ENCODE results near the gene LGALS1. TPM values are rescaled to one million over a fixed set of nuclear protein-coding genes. Genes with fewer than 3 reads are reported as not detected.

LGALS1 gene
- total RNA-seq, 1 donor from 2014 or later = 1,199 TPM

DNA sequence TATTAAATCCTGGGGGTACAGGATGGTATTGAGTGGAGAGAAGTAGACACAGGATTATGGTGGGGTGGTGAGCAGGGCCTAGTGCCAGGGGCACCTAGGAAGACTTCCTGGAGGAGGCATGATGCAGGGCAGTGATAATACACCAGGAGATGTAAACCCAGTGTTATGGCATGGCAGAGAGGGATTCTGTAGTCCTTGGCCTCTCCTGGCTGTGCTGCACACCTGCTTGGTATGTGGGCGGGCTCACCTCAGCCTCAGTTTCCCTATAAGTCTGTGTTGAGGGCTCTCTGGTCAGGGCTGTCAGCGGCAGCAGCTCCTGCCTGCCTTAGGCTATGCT lies 14.8 kb upstream of the LGALS1 start:
- TF ChIP-seq, protein P1, sequence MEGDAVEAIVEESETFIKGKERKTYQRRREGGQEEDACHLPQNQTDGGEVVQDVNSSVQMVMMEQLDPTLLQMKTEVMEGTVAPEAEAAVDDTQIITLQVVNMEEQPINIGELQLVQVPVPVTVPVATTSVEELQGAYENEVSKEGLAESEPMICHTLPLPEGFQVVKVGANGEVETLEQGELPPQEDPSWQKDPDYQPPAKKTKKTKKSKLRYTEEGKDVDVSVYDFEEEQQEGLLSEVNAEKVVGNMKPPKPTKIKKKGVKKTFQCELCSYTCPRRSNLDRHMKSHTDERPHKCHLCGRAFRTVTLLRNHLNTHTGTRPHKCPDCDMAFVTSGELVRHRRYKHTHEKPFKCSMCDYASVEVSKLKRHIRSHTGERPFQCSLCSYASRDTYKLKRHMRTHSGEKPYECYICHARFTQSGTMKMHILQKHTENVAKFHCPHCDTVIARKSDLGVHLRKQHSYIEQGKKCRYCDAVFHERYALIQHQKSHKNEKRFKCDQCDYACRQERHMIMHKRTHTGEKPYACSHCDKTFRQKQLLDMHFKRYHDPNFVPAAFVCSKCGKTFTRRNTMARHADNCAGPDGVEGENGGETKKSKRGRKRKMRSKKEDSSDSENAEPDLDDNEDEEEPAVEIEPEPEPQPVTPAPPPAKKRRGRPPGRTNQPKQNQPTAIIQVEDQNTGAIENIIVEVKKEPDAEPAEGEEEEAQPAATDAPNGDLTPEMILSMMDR (IDR thresholded peaks at IDR 0.05) = no peak
- DNase-seq (ENCODE audit: extremely low spot score, unreplicated experiment) = no peak
- Mint-ChIP-seq H3K27me3 (ENCODE audit: unreplicated experiment) (no peaks in the 10 kb centered on the region), H3K36me3 (ENCODE audit: unreplicated experiment) (no peaks in the 10 kb centered on the region), H3K9me3 (ENCODE audit: unreplicated experiment) (no peaks in the 10 kb centered on the region), H3K4me3 (ENCODE audit: unreplicated experiment) (no peak overlapping the region), H3K4me1 (ENCODE audit: unreplicated experiment) (peaks cover 39% of the 10 kb centered on the region), H3K27ac (ENCODE audit: unreplicated experiment) (peak overlapping the region; percentile 83)

DNA sequence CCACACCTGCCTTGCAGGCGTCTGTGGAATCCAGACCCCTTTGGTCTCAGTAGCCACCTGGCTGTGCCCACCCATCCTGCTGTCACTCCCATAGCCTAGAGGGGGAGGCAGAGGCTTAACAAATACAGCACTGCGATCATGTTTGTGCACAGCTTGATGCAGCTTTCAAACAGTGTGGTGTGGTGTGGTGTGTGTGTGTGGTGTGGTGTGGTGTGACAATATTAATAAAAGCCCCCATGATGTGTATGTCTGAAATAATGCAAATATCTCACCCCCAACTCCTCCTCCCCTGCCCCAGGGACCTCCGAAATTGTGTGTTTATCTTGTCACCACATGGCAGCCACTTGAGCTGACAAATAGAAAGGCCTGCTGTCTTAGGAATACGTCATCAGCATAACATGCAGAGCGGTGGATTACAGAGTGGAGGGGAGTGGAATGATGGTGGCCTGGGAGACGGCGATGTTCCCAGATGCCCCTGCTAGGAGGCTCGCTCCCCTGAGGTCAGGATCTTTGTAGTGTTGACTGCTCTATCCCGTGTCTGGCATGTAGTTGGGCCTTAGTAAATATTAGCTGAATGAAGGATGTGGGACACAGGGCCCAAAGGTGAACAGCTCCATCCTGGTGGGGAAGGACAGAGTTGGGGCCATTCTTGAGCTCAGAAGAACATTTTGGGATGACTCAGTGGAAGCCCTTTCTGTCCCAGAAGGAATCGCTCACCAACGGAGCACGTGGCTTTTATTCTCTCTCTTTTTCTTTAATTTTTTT lies 14.1 kb upstream of the LGALS1 start:
- Mint-ChIP-seq H3K36me3 (ENCODE audit: unreplicated experiment) (no peaks in the 10 kb centered on the region), H3K9me3 (ENCODE audit: unreplicated experiment) (no peaks in the 10 kb centered on the region), H3K4me1 (ENCODE audit: unreplicated experiment) (peaks cover 39% of the 10 kb centered on the region), H3K27me3 (ENCODE audit: unreplicated experiment) (no peaks in the 10 kb centered on the region), H3K27ac (ENCODE audit: unreplicated experiment) (peak overlapping the region; percentile 83), H3K4me3 (ENCODE audit: unreplicated experiment) (peak overlapping the region; percentile 3)
- TF ChIP-seq, protein P1 (IDR thresholded peaks at IDR 0.05) = peak; percentile 58
- DNase-seq (ENCODE audit: extremely low spot score, unreplicated experiment) = peak; percentile 81

DNA sequence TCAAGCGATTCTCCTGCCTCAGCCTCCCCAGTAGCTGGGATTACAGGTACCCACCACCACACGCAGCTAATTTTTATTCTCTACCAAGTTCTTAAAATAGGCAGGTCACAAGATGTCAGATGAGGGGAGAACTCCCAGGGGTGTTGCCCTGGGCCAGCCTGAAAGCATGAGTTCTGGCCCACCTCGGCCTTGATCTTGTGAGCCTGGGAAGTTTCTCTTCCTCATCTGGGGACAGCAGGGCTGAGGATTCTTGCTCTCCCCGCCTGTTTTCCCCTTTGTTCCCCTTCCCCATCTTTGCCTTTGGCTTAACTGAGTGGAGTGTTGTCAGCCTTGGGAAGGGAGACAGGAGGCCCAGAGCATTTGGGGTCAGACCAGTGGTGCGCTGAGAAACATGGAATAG lies 13.4 kb upstream of the LGALS1 start:
- Mint-ChIP-seq H3K36me3 (ENCODE audit: unreplicated experiment) (peaks cover 4% of the 10 kb centered on the region), H3K27ac (ENCODE audit: unreplicated experiment) (peak overlapping the region; percentile 83), H3K9me3 (ENCODE audit: unreplicated experiment) (no peaks in the 10 kb centered on the region), H3K27me3 (ENCODE audit: unreplicated experiment) (no peaks in the 10 kb centered on the region), H3K4me3 (ENCODE audit: unreplicated experiment) (no peak overlapping the region), H3K4me1 (ENCODE audit: unreplicated experiment) (peaks cover 39% of the 10 kb centered on the region)
- no peak for DNase-seq (ENCODE audit: extremely low spot score, unreplicated experiment)
- TF ChIP-seq, protein P1 (IDR thresholded peaks at IDR 0.05) = no peak

DNA sequence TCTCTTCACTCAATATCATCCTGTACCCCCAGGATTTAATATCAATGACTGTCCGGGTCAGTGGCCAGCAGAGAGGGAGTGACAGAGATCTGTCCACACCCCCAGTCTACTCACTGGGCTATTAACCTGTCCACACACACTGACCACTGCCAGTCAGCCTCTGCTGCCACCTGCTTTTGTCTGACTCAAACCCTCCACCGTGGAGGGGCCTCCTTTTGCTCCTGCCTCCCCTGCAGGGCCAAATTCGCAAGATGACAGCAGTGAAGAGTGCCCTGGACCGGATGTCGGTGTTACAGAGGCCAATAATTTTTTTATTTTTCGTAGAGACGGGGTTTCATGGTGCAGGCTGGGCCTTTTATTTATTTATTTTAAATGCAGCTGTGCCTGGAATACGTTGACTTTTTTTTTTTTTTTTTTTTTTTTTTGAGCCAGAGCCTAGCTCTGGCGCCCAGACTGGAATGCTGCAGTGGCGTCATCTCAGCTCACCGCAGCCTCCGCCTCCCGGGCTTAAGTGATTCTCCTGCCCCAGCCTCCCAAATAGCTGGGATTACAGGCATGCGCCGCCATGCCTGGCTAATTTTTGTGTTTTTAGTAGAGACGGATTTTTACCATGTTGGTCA lies 11.8 kb upstream of the LGALS1 start:
- no peaks in the 10 kb centered on the region for H3K27me3 Mint-ChIP-seq (ENCODE audit: unreplicated experiment)
- H3K27ac Mint-ChIP-seq (ENCODE audit: unreplicated experiment) = no peak overlapping the region
- peaks cover 4% of the 10 kb centered on the region for H3K36me3 Mint-ChIP-seq (ENCODE audit: unreplicated experiment)
- DNase-seq (ENCODE audit: extremely low spot score, unreplicated experiment) = no peak
- H3K4me3 Mint-ChIP-seq (ENCODE audit: unreplicated experiment) = no peak overlapping the region
- H3K9me3 Mint-ChIP-seq (ENCODE audit: unreplicated experiment) = no peaks in the 10 kb centered on the region
- TF ChIP-seq, protein P1 (IDR thresholded peaks at IDR 0.05) = no peak
- H3K4me1 Mint-ChIP-seq (ENCODE audit: unreplicated experiment) = peaks cover 36% of the 10 kb centered on the region

DNA sequence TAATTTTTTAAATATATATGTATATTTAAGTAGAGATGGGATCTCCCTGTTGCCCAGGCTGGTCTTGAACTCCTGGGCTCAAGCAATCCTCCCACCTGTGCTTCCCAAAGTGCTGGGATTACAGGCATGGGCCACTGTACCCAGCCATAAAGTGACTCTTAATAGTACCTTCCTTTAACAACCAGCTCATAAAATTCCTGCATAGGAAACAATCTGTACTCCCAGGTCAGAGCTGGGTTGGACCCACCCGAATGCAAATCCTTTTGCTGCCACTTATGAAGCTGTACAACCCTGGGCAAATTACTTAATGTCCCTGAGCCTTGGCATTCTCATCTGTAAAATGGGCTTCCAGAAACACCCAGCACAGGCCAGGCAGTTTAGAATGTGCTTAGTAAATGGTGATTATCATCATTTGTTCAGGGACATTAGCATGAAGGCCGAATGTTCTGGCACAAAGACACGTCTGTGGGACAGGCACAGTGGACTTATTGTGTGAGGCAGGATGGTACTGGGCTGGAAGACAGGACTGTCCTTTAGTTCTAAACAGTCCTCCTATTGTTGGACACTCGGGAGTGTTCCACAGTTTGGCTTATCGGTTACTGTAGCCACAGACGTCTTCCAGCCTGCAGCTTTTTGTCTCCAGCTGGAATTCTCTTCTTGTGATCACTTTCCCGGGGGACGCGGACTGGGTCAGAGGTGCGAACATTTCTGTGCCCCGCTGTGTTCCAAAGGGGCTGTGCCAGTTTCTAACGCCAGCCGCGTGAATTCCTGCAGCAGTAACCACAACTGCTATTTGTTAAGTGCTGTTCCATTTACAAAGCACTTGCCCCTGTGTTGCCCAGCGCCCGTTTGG lies 11.0 kb upstream of the LGALS1 start:
- Mint-ChIP-seq H3K4me1 (ENCODE audit: unreplicated experiment) (peaks cover 35% of the 10 kb centered on the region), H3K9me3 (ENCODE audit: unreplicated experiment) (no peaks in the 10 kb centered on the region), H3K27me3 (ENCODE audit: unreplicated experiment) (no peaks in the 10 kb centered on the region), H3K27ac (ENCODE audit: unreplicated experiment) (no peak overlapping the region), H3K4me3 (ENCODE audit: unreplicated experiment) (no peak overlapping the region), H3K36me3 (ENCODE audit: unreplicated experiment) (peaks cover 4% of the 10 kb centered on the region)
- no peak for DNase-seq (ENCODE audit: extremely low spot score, unreplicated experiment)
- TF ChIP-seq, protein P1 (IDR thresholded peaks at IDR 0.05) = no peak
